HepG2 (cell line): ENCODE data around the gene FAM117A. TPM values are rescaled to one million over a fixed set of nuclear protein-coding genes. Genes with fewer than 3 reads are reported as not detected.
A peak's percentile ranks its signal among the peaks of the same experiment; 100 is the strongest.

Experiments
- GABPA ChIP-seq, 2 experiments: IDR thresholded peaks; 2 replicates each; pipeline ENCODE4 v1.6.1; 2011 to 2016; ENCODE audit warnings: low read depth in 2 of 2, low read length in 1 of 2, missing biosample characterization in 1 of 2, missing genetic modification characterization in 1 of 2
- HNF4G ChIP-seq, 2 experiments: sonication (generic) in 1 of 2; formaldehyde crosslinking in 1 of 2; IDR thresholded peaks; 2 replicates each; pipeline versions ENCODE4 v1.4.0 to v1.6.1; 2011 to 2020; ENCODE audit warnings: borderline replicate concordance in 2 of 2, low read depth in 2 of 2, mild to moderate bottlenecking in 2 of 2, low read length in 1 of 2, missing genetic modification reagents in 1 of 2, moderate library complexity in 1 of 2
- JDP2 ChIP-seq: sonication (generic); formaldehyde crosslinking; IDR thresholded peaks from 2 replicates; pipeline ENCODE4 v1.8.1; 2022; ENCODE audit warnings: missing genetic modification reagents, borderline replicate concordance
- KDM4B ChIP-seq: sonication (generic); formaldehyde crosslinking; IDR thresholded peaks from 2 replicates; pipeline ENCODE4 v1.4.0; 2020; ENCODE audit warnings: missing genetic modification reagents
- MLLT10 ChIP-seq: sonication (generic); formaldehyde crosslinking; IDR thresholded peaks from 2 replicates; pipeline ENCODE4 v1.4.0; 2020; ENCODE audit warnings: missing genetic modification reagents
- NAIF1 ChIP-seq: sonication (generic); formaldehyde crosslinking; IDR thresholded peaks from 2 replicates; pipeline ENCODE4 v1.5.0; 2020; ENCODE audit warnings: mild to moderate bottlenecking, missing genetic modification reagents, borderline replicate concordance
- NFE2 ChIP-seq: sonication (generic); formaldehyde crosslinking; IDR thresholded peaks from 2 replicates; pipeline ENCODE4 v1.4.0; 2020; ENCODE audit warnings: missing genetic modification reagents
- NR2C2 ChIP-seq: sonication (generic); formaldehyde crosslinking; IDR thresholded peaks from 2 replicates; pipeline ENCODE4 v1.4.0; 2020; ENCODE audit warnings: missing genetic modification reagents, mild to moderate bottlenecking, moderate library complexity, borderline replicate concordance
- NRL ChIP-seq: sonication (generic); formaldehyde crosslinking; IDR thresholded peaks from 2 replicates; pipeline ENCODE4 v1.5.0; 2020; ENCODE audit warnings: missing genetic modification reagents, mild to moderate bottlenecking, moderate library complexity, borderline replicate concordance
- RARG ChIP-seq: sonication (generic); formaldehyde crosslinking; IDR thresholded peaks from 2 replicates; pipeline ENCODE4 v1.4.0; 2020; ENCODE audit warnings: low read depth, mild to moderate bottlenecking, missing genetic modification reagents
- RFX1 ChIP-seq: fragments of 450-650 bp; IDR thresholded peaks from 2 replicates; pipeline ENCODE4 v1.6.1; 2017
- TMF1 ChIP-seq: sonication (generic); formaldehyde crosslinking; IDR thresholded peaks from 2 replicates; pipeline ENCODE4 v1.8.1; 2022; ENCODE audit warnings: low read depth, missing genetic modification reagents
- ZIK1 ChIP-seq: sonication (generic); formaldehyde crosslinking; IDR thresholded peaks from 2 replicates; pipeline ENCODE4 v1.5.0; 2020; ENCODE audit warnings: mild to moderate bottlenecking, low read depth, missing genetic modification reagents, borderline replicate concordance
- ZMYM2 ChIP-seq: sonication (generic); formaldehyde crosslinking; IDR thresholded peaks from 2 replicates; pipeline ENCODE4 v1.8.0; 2022; ENCODE audit warnings: mild to moderate bottlenecking, missing genetic modification reagents
- ZNF430 ChIP-seq: sonication (generic); formaldehyde crosslinking; IDR thresholded peaks from 2 replicates; pipeline ENCODE4 v1.9.0; 2021; ENCODE audit warnings: mild to moderate bottlenecking, missing genetic modification reagents
- polyA plus RNA-seq, 8 experiments: library from polyadenylated mRNA; depleted of rRNA in 3 of 8; stranded (reverse) in 7 of 8; unstranded in 1 of 8; fragments of >200 nt; fragmentation: Illumina TruSeq in 4 of 8; extraction: Trizol in 4 of 8; gene quantifications; 2 replicates each; pipeline versions ENCODE4 v1.2.1 to v1.2.3, GENCODE V29; 2011 to 2016; ENCODE audit warnings: low read depth in 4 of 8, missing spikeins in 1 of 8, mixed read lengths in 1 of 8; ENCODE audit not compliant: insufficient read depth in 1 of 8
- total RNA-seq, 5 experiments: library from RNA; depleted of rRNA; stranded (reverse); fragments of >200 nt; fragmentation: Illumina TruSeq; extraction: Trizol; gene quantifications; 2 replicates each; pipeline ENCODE4 v1.2.3, GENCODE V29; 2016; ENCODE audit warnings: low read depth in 1 of 5
- TF ChIP-seq, protein P1 (sequence below): sonication (generic); formaldehyde crosslinking; IDR thresholded peaks from 2 replicates; pipeline ENCODE4 v1.5.1; 2020; ENCODE audit warnings: missing genetic modification reagents, mild to moderate bottlenecking, borderline replicate concordance
- TF ChIP-seq, protein P2 (sequence below): sonication (generic); formaldehyde crosslinking; IDR thresholded peaks from 2 replicates; pipeline ENCODE4 v1.4.0; 2020; ENCODE audit warnings: missing genetic modification reagents, borderline replicate concordance
- TF ChIP-seq, protein P3 (sequence below): sonication (generic); formaldehyde crosslinking; IDR thresholded peaks from 2 replicates; pipeline ENCODE4 v1.4.0; 2020; ENCODE audit warnings: missing genetic modification reagents, borderline replicate concordance
- TF ChIP-seq, protein P4 (sequence below): sonication (generic); formaldehyde crosslinking; IDR thresholded peaks from 2 replicates; pipeline ENCODE4 v1.4.0; 2020; ENCODE audit warnings: low read depth, mild to moderate bottlenecking, missing genetic modification reagents
- TF ChIP-seq, protein P5 (sequence below): IDR thresholded peaks from 2 replicates; pipeline ENCODE4 v1.6.1; 2016; ENCODE audit warnings: low read depth, control low read depth

FAM117A gene
- total and polyA plus RNA-seq, 2 of the 13 experiments (the other 11 are each of a cell fraction or from before 2014, with no cell fraction given), result 12.1 to 19.8 TPM

DNA sequence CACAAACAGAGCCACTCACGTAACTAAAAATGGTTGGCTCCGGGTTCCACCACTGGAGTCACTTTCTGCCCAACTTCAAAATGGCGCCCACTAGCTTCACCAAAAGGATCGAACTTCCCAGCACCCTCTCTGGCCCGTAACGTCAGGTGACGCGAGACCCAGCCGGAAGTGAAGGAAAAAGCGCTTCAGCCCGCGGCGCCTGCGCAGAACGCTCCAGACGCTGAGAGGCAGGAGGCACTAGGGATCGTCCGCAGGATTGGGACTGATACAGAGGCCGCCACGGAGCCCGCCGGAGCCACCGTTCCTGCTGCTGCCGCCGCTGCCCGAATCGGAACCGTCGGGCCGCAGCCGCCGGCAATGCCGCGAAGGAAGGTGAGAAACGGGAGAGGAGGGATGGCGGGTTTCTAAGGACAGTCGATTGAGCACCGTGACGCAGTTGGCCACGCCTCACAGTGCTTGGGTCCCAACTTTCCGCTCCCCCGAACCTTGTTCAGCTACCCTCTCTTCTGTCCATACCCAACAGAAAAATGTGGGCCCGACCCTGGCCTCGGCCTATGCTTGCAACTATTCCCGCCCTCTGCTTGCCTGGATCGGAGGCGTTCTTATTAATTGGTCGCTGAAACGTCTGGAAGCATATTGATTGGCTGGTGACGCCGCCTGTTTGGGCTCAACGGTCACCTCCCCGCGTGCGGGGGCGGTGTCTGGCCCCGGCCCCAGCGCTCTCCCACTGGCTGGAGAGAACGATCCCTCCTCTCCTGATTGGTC is 24.7 kb upstream of the FAM117A start, which contains the start of gene KAT7 (continued):
- no peak for TF ChIP-seq JDP2 (CRISPR knock-in tag)
- TF ChIP-seq NRL (CRISPR knock-in tag), result peak; percentile 97
- TF ChIP-seq, protein P1, sequence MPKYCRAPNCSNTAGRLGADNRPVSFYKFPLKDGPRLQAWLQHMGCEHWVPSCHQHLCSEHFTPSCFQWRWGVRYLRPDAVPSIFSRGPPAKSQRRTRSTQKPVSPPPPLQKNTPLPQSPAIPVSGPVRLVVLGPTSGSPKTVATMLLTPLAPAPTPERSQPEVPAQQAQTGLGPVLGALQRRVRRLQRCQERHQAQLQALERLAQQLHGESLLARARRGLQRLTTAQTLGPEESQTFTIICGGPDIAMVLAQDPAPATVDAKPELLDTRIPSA (CRISPR knock-in tag), result peak; percentile 88; the same call in 1 of the 2 replicates
- no peak; the same call in 1 of the 2 replicates for TF ChIP-seq NAIF1 (CRISPR knock-in tag)
- no peak for TF ChIP-seq RFX1
- no peak for TF ChIP-seq RARG
- TF ChIP-seq, protein P2, sequence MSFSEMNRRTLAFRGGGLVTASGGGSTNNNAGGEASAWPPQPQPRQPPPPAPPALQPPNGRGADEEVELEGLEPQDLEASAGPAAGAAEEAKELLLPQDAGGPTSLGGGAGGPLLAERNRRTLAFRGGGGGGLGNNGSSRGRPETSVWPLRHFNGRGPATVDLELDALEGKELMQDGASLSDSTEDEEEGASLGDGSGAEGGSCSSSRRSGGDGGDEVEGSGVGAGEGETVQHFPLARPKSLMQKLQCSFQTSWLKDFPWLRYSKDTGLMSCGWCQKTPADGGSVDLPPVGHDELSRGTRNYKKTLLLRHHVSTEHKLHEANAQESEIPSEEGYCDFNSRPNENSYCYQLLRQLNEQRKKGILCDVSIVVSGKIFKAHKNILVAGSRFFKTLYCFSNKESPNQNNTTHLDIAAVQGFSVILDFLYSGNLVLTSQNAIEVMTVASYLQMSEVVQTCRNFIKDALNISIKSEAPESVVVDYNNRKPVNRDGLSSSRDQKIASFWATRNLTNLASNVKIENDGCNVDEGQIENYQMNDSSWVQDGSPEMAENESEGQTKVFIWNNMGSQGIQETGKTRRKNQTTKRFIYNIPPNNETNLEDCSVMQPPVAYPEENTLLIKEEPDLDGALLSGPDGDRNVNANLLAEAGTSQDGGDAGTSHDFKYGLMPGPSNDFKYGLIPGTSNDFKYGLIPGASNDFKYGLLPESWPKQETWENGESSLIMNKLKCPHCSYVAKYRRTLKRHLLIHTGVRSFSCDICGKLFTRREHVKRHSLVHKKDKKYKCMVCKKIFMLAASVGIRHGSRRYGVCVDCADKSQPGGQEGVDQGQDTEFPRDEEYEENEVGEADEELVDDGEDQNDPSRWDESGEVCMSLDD (CRISPR knock-in tag), result no peak
- TF ChIP-seq, protein P3, sequence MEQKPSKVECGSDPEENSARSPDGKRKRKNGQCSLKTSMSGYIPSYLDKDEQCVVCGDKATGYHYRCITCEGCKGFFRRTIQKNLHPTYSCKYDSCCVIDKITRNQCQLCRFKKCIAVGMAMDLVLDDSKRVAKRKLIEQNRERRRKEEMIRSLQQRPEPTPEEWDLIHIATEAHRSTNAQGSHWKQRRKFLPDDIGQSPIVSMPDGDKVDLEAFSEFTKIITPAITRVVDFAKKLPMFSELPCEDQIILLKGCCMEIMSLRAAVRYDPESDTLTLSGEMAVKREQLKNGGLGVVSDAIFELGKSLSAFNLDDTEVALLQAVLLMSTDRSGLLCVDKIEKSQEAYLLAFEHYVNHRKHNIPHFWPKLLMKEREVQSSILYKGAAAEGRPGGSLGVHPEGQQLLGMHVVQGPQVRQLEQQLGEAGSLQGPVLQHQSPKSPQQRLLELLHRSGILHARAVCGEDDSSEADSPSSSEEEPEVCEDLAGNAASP (CRISPR knock-in tag), result no peak
- TF ChIP-seq, protein P4, sequence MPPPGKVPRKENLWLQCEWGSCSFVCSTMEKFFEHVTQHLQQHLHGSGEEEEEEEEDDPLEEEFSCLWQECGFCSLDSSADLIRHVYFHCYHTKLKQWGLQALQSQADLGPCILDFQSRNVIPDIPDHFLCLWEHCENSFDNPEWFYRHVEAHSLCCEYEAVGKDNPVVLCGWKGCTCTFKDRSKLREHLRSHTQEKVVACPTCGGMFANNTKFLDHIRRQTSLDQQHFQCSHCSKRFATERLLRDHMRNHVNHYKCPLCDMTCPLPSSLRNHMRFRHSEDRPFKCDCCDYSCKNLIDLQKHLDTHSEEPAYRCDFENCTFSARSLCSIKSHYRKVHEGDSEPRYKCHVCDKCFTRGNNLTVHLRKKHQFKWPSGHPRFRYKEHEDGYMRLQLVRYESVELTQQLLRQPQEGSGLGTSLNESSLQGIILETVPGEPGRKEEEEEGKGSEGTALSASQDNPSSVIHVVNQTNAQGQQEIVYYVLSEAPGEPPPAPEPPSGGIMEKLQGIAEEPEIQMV (CRISPR knock-in tag), result peak; percentile 87; the same call in 1 of the 2 replicates
- TF ChIP-seq MLLT10 (CRISPR knock-in tag), result no peak
- TF ChIP-seq TMF1 (CRISPR knock-in tag), result no peak
- peak; percentile 50; the same call in 1 of the 2 replicates for TF ChIP-seq HNF4G (IDR thresholded peaks at IDR 0.05; ENCODE audit: borderline replicate concordance, low read depth, low read length)
- TF ChIP-seq HNF4G (CRISPR knock-in tag; IDR thresholded peaks at IDR 0.05; ENCODE audit: borderline replicate concordance, low read depth), result peak; percentile 86
- no peak for TF ChIP-seq NFE2 (CRISPR knock-in tag)
- TF ChIP-seq KDM4B, result peak; percentile 81
- TF ChIP-seq NR2C2 (CRISPR knock-in tag), result peak; percentile 92
- peak; percentile 52; the same call in 1 of the 2 replicates for TF ChIP-seq ZNF430 (CRISPR knock-in tag)
- TF ChIP-seq, protein P5, sequence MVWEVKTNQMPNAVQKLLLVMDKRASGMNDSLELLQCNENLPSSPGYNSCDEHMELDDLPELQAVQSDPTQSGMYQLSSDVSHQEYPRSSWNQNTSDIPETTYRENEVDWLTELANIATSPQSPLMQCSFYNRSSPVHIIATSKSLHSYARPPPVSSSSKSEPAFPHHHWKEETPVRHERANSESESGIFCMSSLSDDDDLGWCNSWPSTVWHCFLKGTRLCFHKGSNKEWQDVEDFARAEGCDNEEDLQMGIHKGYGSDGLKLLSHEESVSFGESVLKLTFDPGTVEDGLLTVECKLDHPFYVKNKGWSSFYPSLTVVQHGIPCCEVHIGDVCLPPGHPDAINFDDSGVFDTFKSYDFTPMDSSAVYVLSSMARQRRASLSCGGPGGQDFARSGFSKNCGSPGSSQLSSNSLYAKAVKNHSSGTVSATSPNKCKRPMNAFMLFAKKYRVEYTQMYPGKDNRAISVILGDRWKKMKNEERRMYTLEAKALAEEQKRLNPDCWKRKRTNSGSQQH (CRISPR knock-in tag), result peak; percentile 61; the same call in 1 of the 2 replicates
- 0 out of 2 replicates have a peak, but pooled peaks have one; percentile 67 for TF ChIP-seq ZMYM2
- TF ChIP-seq ZIK1, result no peak
- TF ChIP-seq GABPA (IDR thresholded peaks at IDR 0.05; ENCODE audit: low read depth, low read length), result peak; percentile 71
- TF ChIP-seq GABPA (CRISPR knock-in tag; IDR thresholded peaks at IDR 0.05; ENCODE audit: low read depth), result peak; percentile 94
